ENCODE data around the gene MFAP4. TPM values are rescaled to one million over a fixed set of nuclear protein-coding genes. Genes with fewer than 3 reads are reported as not detected.

The MFAP4 gene
- total RNA-seq, 1 experiment from 2014 or later, result not detected

DNA sequence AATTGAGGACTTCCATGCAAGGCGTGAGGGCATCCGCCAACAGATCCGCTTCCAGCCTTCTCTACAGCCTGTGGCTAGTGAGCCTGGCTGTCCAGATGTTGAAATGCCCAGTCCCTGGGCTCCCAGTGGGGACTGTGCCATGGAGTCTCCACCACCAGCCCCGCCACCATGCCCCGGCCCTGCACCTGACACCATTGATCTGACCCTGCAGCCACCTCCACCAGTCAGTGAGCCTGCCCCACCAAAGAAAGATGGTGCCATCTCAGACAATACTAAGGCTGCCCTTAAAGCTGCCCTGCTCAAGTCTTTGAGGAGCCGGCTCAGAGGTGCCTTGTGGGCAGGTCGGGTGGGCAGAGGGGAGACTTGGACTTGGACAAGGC, 5.6 kb downstream of the MFAP4 start:
- no peak overlapping the region for H3K27ac Mint-ChIP-seq (ENCODE audit: unreplicated experiment)
- Histone ChIP-seq H3K4me1 (peaks cover 8% of the 10 kb centered on the region), H3K36me3 (ENCODE audit: control insufficient read depth, insufficient read depth, low read length) (peaks cover 5% of the 10 kb centered on the region), H3K27me3 (replicated peaks; ENCODE audit: control insufficient read depth, insufficient read depth, low read length) (no peaks in the 10 kb centered on the region), H3K4me3 (ENCODE audit: low read depth, low read length) (no peak overlapping the region), H3K9me3 (no peaks in the 10 kb centered on the region)
- no peaks in the 10 kb centered on the region for H3K9me3 Mint-ChIP-seq (ENCODE audit: unreplicated experiment)
- no TSS peak for BruUV-seq (replicated peaks)
- no peak overlapping the region for H3K4me3 Mint-ChIP-seq (ENCODE audit: unreplicated experiment)
- CTCF ChIA-PET, result no interaction called here
- no peaks in the 10 kb centered on the region for H3K4me1 Mint-ChIP-seq (ENCODE audit: low read depth, unreplicated experiment)
- TF ChIP-seq, protein P1, sequence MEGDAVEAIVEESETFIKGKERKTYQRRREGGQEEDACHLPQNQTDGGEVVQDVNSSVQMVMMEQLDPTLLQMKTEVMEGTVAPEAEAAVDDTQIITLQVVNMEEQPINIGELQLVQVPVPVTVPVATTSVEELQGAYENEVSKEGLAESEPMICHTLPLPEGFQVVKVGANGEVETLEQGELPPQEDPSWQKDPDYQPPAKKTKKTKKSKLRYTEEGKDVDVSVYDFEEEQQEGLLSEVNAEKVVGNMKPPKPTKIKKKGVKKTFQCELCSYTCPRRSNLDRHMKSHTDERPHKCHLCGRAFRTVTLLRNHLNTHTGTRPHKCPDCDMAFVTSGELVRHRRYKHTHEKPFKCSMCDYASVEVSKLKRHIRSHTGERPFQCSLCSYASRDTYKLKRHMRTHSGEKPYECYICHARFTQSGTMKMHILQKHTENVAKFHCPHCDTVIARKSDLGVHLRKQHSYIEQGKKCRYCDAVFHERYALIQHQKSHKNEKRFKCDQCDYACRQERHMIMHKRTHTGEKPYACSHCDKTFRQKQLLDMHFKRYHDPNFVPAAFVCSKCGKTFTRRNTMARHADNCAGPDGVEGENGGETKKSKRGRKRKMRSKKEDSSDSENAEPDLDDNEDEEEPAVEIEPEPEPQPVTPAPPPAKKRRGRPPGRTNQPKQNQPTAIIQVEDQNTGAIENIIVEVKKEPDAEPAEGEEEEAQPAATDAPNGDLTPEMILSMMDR (IDR thresholded peaks at IDR 0.05; ENCODE audit: insufficient read depth in 1 of 2, low read depth in 1 of 2, low read length in 1 of 2, severe bottlenecking in 1 of 2, unreplicated experiment in 1 of 2), result no peak
- no peak for DNase-seq
- no peaks in the 10 kb centered on the region for H3K27me3 Mint-ChIP-seq (ENCODE audit: insufficient read depth, unreplicated experiment)
- intact Hi-C loops (cut with micrococcal nuclease; ENCODE audit: unreplicated experiment), result no loop called here
- H3K36me3 Mint-ChIP-seq (ENCODE audit: insufficient read depth, unreplicated experiment), result peaks cover 73% of the 10 kb centered on the region
- POLR2A ChIA-PET, result no interaction called here

DNA sequence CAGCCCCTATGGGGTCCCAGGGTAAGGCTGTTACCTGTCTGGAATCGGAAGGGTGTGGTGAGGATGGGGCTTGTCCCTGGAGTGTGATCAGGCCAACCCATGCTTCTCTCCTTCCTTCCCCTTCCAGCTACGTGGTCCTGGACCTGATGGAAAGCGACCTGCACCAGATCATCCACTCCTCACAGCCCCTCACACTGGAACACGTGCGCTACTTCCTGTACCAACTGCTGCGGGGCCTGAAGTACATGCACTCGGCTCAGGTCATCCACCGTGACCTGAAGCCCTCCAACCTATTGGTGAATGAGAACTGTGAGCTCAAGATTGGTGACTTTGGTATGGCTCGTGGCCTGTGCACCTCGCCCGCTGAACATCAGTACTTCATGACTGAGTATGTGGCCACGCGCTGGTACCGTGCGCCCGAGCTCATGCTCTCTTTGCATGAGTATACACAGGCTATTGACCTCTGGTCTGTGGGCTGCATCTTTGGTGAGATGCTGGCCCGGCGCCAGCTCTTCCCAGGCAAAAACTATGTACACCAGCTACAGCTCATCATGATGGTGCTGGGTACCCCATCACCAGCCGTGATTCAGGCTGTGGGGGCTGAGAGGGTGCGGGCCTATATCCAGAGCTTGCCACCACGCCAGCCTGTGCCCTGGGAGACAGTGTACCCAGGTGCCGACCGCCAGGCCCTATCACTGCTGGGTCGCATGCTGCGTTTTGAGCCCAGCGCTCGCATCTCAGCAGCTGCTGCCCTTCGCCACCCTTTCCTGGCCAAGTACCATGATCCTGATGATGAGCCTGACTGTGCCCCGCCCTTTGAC, 6.3 kb downstream of the MFAP4 start:
- TF ChIP-seq, protein P1 (IDR thresholded peaks at IDR 0.05; ENCODE audit: insufficient read depth in 1 of 2, low read depth in 1 of 2, low read length in 1 of 2, severe bottlenecking in 1 of 2, unreplicated experiment in 1 of 2), result no peak
- no peaks in the 10 kb centered on the region for H3K9me3 Mint-ChIP-seq (ENCODE audit: unreplicated experiment)
- H3K4me3 ChIP-seq (ENCODE audit: low read depth, low read length), result no peak overlapping the region
- intact Hi-C loops (cut with micrococcal nuclease; ENCODE audit: unreplicated experiment), result no loop called here
- peaks cover 4% of the 10 kb centered on the region for H3K36me3 ChIP-seq (ENCODE audit: control insufficient read depth, insufficient read depth, low read length)
- H3K27me3 ChIP-seq (replicated peaks; ENCODE audit: control insufficient read depth, insufficient read depth, low read length), result no peaks in the 10 kb centered on the region
- H3K4me1 Mint-ChIP-seq (ENCODE audit: low read depth, unreplicated experiment), result peaks cover 6% of the 10 kb centered on the region
- CTCF ChIA-PET, result no interaction called here
- no peaks in the 10 kb centered on the region for H3K27me3 Mint-ChIP-seq (ENCODE audit: insufficient read depth, unreplicated experiment)
- no peak overlapping the region for H3K4me3 Mint-ChIP-seq (ENCODE audit: unreplicated experiment)
- H3K36me3 Mint-ChIP-seq (ENCODE audit: insufficient read depth, unreplicated experiment), result peaks cover 69% of the 10 kb centered on the region
- no peaks in the 10 kb centered on the region for H3K9me3 ChIP-seq
- no TSS peak for BruUV-seq (replicated peaks)
- no peak for DNase-seq
- no peak overlapping the region for H3K27ac Mint-ChIP-seq (ENCODE audit: unreplicated experiment)
- H3K4me1 ChIP-seq, result peaks cover 11% of the 10 kb centered on the region
- POLR2A ChIA-PET, result no interaction called here

DNA sequence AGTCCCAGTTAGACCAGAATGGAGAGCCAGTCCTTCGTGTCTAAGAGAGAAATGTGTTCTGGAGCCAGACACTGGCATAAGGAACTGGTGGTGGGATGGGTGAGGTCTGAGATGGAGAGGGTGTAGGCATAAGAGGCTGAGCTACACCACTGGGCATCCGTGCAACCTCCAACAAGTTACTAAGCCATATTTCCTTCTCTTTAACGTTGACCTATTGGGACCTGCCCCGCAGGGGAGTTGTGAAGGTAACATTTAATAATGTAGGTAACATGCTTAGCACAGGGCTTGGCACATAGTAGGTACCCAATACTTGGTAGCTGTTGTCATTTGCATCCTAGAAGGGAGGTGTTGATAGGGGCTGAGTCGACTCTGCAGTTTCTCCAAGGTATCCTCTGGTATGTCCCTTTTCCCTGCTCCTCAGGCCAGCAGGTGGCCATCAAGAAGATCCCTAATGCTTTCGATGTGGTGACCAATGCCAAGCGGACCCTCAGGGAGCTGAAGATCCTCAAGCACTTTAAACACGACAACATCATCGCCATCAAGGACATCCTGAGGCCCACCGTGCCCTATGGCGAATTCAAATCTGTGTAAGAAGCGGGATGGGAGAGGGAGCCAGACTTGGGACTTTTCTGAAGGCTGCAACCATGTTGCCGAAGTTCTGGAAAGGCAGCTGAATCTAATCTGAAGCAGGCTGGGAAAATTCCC, 7.5 kb downstream of the MFAP4 start:
- no TSS peak for BruUV-seq (replicated peaks)
- ChIA-PET POLR2A (no interaction called here), CTCF (interaction anchor here (0.7 to 2.5 kb wide), 2 partner anchors 17 to 710 kb away, joined by 3 to 69 read pairs; partner anchors contain the start of gene B9D1)
- no peaks in the 10 kb centered on the region for H3K9me3 Mint-ChIP-seq (ENCODE audit: unreplicated experiment)
- DNase-seq, result no peak
- peaks cover 61% of the 10 kb centered on the region for H3K36me3 Mint-ChIP-seq (ENCODE audit: insufficient read depth, unreplicated experiment)
- Histone ChIP-seq H3K27me3 (replicated peaks; ENCODE audit: control insufficient read depth, insufficient read depth, low read length) (no peaks in the 10 kb centered on the region), H3K4me1 (peaks cover 11% of the 10 kb centered on the region), H3K9me3 (no peaks in the 10 kb centered on the region), H3K4me3 (ENCODE audit: low read depth, low read length) (peak overlapping the region; percentile 80), H3K36me3 (ENCODE audit: control insufficient read depth, insufficient read depth, low read length) (peaks cover 4% of the 10 kb centered on the region)
- TF ChIP-seq, protein P1 (IDR thresholded peaks at IDR 0.05; ENCODE audit: insufficient read depth in 1 of 2, low read depth in 1 of 2, low read length in 1 of 2, severe bottlenecking in 1 of 2, unreplicated experiment in 1 of 2), result no peak
- peak overlapping the region; percentile 96 for H3K27ac Mint-ChIP-seq (ENCODE audit: unreplicated experiment)
- intact Hi-C loops (cut with micrococcal nuclease; ENCODE audit: unreplicated experiment), result loop anchor here (5.0 kb wide), 2 partner anchors 53 to 68 kb away; no protein-coding TSS in a partner anchor
- peaks cover 6% of the 10 kb centered on the region for H3K4me1 Mint-ChIP-seq (ENCODE audit: low read depth, unreplicated experiment)
- H3K27me3 Mint-ChIP-seq (ENCODE audit: insufficient read depth, unreplicated experiment), result no peaks in the 10 kb centered on the region
- H3K4me3 Mint-ChIP-seq (ENCODE audit: unreplicated experiment), result peak overlapping the region; percentile 99
